Endothelial cell of umbilical vein (primary cell): ENCODE measurements around the gene LPIN1. TPM values are rescaled to one million over a fixed set of nuclear protein-coding genes. Genes with fewer than 3 reads are reported as not detected.

Experiments used
- BruUV-seq: library from RNA; stranded (reverse); fragments of 400-500 nt; replicated peaks from 2 replicates; lab custom pipeline; 2021; lab: Mats Ljungman, UMichigan
- CTCF ChIA-PET: fragments of 300-600, 350-600 bp; sonication (Branson Sonifier 250); formaldehyde crosslinking; loops from one replicate; lab custom pipeline; 2021; ENCODE audit warnings: antibody characterized with exemption, inconsistent platforms; lab: Charles Lee
- POLR2A ChIA-PET: fragments of 300-600, 350-600 bp; sonication (Branson Sonifier 250); formaldehyde crosslinking; loops from one replicate; lab custom pipeline; 2021; ENCODE audit warnings: antibody characterized with exemption, inconsistent platforms; lab: Charles Lee
- DNase-seq: peaks from one replicate; pipeline ENCODE4 v3.0.0-alpha.2; 2011; ENCODE audit warnings: low read depth, low spot score
- FAIRE-seq: peaks from 2 replicates; lab custom pipeline; 2011; peaks lifted over from hg19 to GRCh38; lab: Jason Lieb, UNC
- H2AFZ ChIP-seq: 2 replicates; pipeline ENCODE4 v1.6.0; 2012; ENCODE audit warnings: low read depth, low read length, control low read depth, inconsistent platforms
- H3K27ac ChIP-seq: 2 replicates; pipeline ENCODE4 v1.5.1; 2011; ENCODE audit warnings: low read depth, mild to moderate bottlenecking, control low read depth, low read length, moderate library complexity; ENCODE audit not compliant: insufficient read depth
- H3K27me3 ChIP-seq, 2 experiments: 2 replicates each; pipeline versions ENCODE4 v1.6.0 to v1.6.1; 2011; ENCODE audit warnings: low read length in 2 of 2, mixed read lengths in 1 of 2; ENCODE audit not compliant: control insufficient read depth in 2 of 2, insufficient read depth in 2 of 2
- H3K36me3 ChIP-seq, 2 experiments: 2 replicates in 1 of 2; 3 replicates in 1 of 2; pipeline ENCODE4 v1.5.1; 2011; ENCODE audit warnings: low read length in 2 of 2, mild to moderate bottlenecking in 1 of 2, moderate library complexity in 1 of 2; ENCODE audit not compliant: control insufficient read depth in 2 of 2, insufficient read depth in 2 of 2; ENCODE audit errors: extremely low read depth in 1 of 2
- H3K4me1 ChIP-seq: 3 replicates; pipeline ENCODE4 v1.5.1; 2011; ENCODE audit warnings: mild to moderate bottlenecking, low read length; ENCODE audit not compliant: control insufficient read depth, insufficient read depth; ENCODE audit errors: extremely low read depth
- H3K4me2 ChIP-seq: 2 replicates; pipeline ENCODE4 v1.6.1; 2011; ENCODE audit warnings: low read length, control low read depth, mixed read lengths; ENCODE audit not compliant: insufficient read depth
- H3K4me3 ChIP-seq, 3 experiments: fragments of 200-600 bp in 1 of 3; sonication (generic), shearing (Covaris generic) in 1 of 3; replicated peaks in 1 of 3; 2 replicates each; pipeline ENCODE4 v1.5.1; 2011 to 2016; ENCODE audit warnings: control low read depth in 3 of 3, low read length in 3 of 3, mild to moderate bottlenecking in 2 of 3, inconsistent platforms in 1 of 3, low read depth in 1 of 3, moderate library complexity in 1 of 3; ENCODE audit not compliant: insufficient read depth in 1 of 3
- H3K79me2 ChIP-seq: 2 replicates; pipeline ENCODE4 v1.6.0; 2012; ENCODE audit warnings: low read length, inconsistent platforms; ENCODE audit not compliant: control insufficient read depth, insufficient read depth
- H3K9ac ChIP-seq: replicated peaks from 2 replicates; pipeline ENCODE3; 2011; ENCODE audit warnings: low read length, control low read depth; ENCODE audit not compliant: insufficient read depth; ENCODE audit errors: extremely low read depth
- H3K9me1 ChIP-seq: replicated peaks from 3 replicates; pipeline ENCODE4 v1.6.0; 2011; ENCODE audit warnings: mild to moderate bottlenecking, low read length; ENCODE audit not compliant: control insufficient read depth, insufficient read depth; ENCODE audit errors: extremely low read depth
- H3K9me3 ChIP-seq: replicated peaks from 2 replicates; pipeline ENCODE4 v1.5.1; 2012; ENCODE audit warnings: low read length, inconsistent platforms; ENCODE audit not compliant: control insufficient read depth, insufficient read depth
- H4K20me1 ChIP-seq: replicated peaks from 2 replicates; pipeline ENCODE3; 2011; ENCODE audit warnings: mild to moderate bottlenecking, low read length; ENCODE audit not compliant: control insufficient read depth, insufficient read depth; ENCODE audit errors: extremely low read depth
- CTCF ChIP-seq, 2 donors: IDR thresholded peaks; 1 replicate in 1 of 2; 2 replicates in 1 of 2; pipeline ENCODE4 v1.5.1; 2011; ENCODE audit warnings: low read length in 2 of 2, mild to moderate bottlenecking in 2 of 2, moderate library complexity in 2 of 2, control low read depth in 1 of 2, inconsistent platforms in 1 of 2, low read depth in 1 of 2; ENCODE audit not compliant: insufficient read depth in 1 of 2; ENCODE audit errors: extremely low read depth in 1 of 2
- MAX ChIP-seq: IDR thresholded peaks from 2 replicates; pipeline ENCODE4 v1.6.1; 2011; ENCODE audit not compliant: insufficient read depth, insufficient read length
- MYC ChIP-seq: IDR thresholded peaks from one replicate; pipeline ENCODE4 v1.6.1; 2011; ENCODE audit warnings: mild to moderate bottlenecking, low read depth, low read length
- POLR2A ChIP-seq: IDR thresholded peaks from 2 replicates; pipeline ENCODE4 v1.6.1; 2012; ENCODE audit warnings: low read depth, mild to moderate bottlenecking, control low read depth, low read length
- dilution Hi-C: fragments of 300-500 bp; cut with MboI; formaldehyde crosslinking; loops from one replicate; pipeline ENCODE4 v1.15.0; 2019; ENCODE audit warnings: low sequenced_read_pairs; ENCODE audit not compliant: extremely low pct_ligation_motif_present
- intact Hi-C: fragments of 100-400 bp; cut with micrococcal nuclease; formaldehyde crosslinking; loops from one replicate; pipeline ENCODE4 v1.10.0; 2022
- polyA plus RNA-seq, 4 experiments: library from polyadenylated mRNA; depleted of rRNA in 3 of 4; stranded (reverse) in 3 of 4; unstranded in 1 of 4; fragments of >200 nt; gene quantifications; 2 replicates each; pipeline versions ENCODE4 v1.2.1 to v1.2.3, GENCODE V29; 2011 to 2012; ENCODE audit warnings: missing spikeins in 1 of 4
- total RNA-seq: library from RNA; stranded (reverse); gene quantifications from 2 replicates; pipeline ENCODE4 v1.2.3, GENCODE V29; 2021

LPIN1 gene
- total and polyA plus RNA-seq, 2 donors (not counting 3 experiments of a cell fraction or from before 2014, with no cell fraction given): 26.6 to 80.4 TPM

GRCh38 chr2:11778923-11779757 is 32.7 kb downstream of the LPIN1 start:
- CTCF ChIA-PET: interaction anchor here (0.6 to 9.6 kb wide), 28 partner anchors 9 to 647 kb away, joined by 3 to 188 read pairs (median 6); partner anchors contain the start of gene LPIN1
- dilution Hi-C loops: no loop called here
- FAIRE-seq: peak; percentile 84

More at GRCh38 chr2:11778923-11779757, 32.7 kb downstream of the LPIN1 start:
- intact Hi-C loops: loop anchor here (1.0 to 5.0 kb wide), 8 partner anchors 35 to 312 kb away; partner anchors contain the start of gene E2F6
- TSS peak; percentile 31 for BruUV-seq
- no peak overlapping the region for H3K9ac ChIP-seq
- H3K4me1 ChIP-seq: peaks cover 25% of the 10 kb centered on the region
- peak; percentile 62 for DNase-seq
- H3K9me1 ChIP-seq: no peaks in the 10 kb centered on the region
- H3K4me3 ChIP-seq: no peak overlapping the region
- peak overlapping the region; percentile 37 for H2AFZ ChIP-seq
- peak overlapping the region; percentile 64 for H3K4me2 ChIP-seq
- H4K20me1 ChIP-seq: no peaks in the 10 kb centered on the region
- H3K9me3 ChIP-seq: no peaks in the 10 kb centered on the region
- H3K27me3 ChIP-seq: no peaks in the 10 kb centered on the region
- peaks cover 6% of the 10 kb centered on the region for H3K79me2 ChIP-seq
- H3K36me3 ChIP-seq: peaks cover 9 to 30% of the 10 kb centered on the region in 2 experiments
- H3K27ac ChIP-seq: peak overlapping the region; percentile 44
- POLR2A ChIA-PET: no interaction called here
- TF ChIP-seq MYC (peak; percentile 76), CTCF (IDR thresholded peaks at IDR 0.05; ENCODE audit: extremely low read depth in 1 of 2, insufficient read depth in 1 of 2, low read depth in 1 of 2, low read length in 2 of 2) (peak; percentile 94 to 96), POLR2A (no peak), MAX (peak; percentile 95)
